ENCODE data around the gene MACC1.

Gene MACC1

DNA sequence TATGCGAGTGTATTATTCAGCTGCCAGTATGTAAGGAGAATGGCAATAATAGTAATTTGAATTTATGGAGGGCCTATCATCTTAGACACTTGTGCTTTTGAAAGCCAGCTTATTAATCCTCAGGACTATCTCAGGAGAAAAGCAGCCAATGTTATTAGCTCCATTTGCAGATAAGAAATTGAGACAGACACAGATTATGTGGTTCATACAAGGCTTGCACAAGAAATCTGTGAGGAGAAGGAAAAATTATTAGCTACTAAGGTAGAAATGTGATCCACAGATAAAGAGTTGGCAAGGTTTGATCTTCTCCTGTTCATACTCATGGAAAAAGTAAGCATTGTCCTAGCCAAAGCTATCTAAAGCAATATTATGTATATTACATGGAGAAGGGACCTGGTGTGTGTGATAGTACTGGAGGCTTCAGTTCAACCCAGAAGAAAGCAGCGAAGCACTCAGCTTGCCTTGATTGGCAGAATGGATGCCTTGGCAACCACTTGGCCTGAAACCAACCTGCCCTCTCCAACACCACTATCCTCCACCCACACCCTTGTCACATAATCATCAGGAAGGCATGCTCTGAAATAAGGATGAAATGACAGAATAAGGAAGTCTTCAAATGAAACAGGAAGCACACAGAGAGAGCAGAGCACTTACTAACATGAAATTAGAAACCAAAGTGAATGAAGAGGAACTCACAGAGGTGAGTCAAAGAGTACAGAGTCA is 18.0 kb downstream of the MACC1 start:
- TF ChIP-seq, protein P1, sequence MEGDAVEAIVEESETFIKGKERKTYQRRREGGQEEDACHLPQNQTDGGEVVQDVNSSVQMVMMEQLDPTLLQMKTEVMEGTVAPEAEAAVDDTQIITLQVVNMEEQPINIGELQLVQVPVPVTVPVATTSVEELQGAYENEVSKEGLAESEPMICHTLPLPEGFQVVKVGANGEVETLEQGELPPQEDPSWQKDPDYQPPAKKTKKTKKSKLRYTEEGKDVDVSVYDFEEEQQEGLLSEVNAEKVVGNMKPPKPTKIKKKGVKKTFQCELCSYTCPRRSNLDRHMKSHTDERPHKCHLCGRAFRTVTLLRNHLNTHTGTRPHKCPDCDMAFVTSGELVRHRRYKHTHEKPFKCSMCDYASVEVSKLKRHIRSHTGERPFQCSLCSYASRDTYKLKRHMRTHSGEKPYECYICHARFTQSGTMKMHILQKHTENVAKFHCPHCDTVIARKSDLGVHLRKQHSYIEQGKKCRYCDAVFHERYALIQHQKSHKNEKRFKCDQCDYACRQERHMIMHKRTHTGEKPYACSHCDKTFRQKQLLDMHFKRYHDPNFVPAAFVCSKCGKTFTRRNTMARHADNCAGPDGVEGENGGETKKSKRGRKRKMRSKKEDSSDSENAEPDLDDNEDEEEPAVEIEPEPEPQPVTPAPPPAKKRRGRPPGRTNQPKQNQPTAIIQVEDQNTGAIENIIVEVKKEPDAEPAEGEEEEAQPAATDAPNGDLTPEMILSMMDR (IDR thresholded peaks at IDR 0.05; ENCODE audit: insufficient read depth, low read depth, low read length, missing control alignments), result no peak
- peak; percentile 97 for DNase-seq (ENCODE audit: low read depth)
- no peak overlapping the region for H3K4me3 ChIP-seq (ENCODE audit: low read length)

- TF ChIP-seq, protein P1 (IDR thresholded peaks at IDR 0.05; ENCODE audit: insufficient read depth, low read depth, low read length, missing control alignments), result no peak
- no peak for DNase-seq (ENCODE audit: low read depth)
- no peak overlapping the region for H3K4me3 ChIP-seq (ENCODE audit: low read length)
Measured at GRCh38 chr7:20198260-20198659, 18.9 kb downstream of the MACC1 start.

- no peak overlapping the region for H3K4me3 ChIP-seq (ENCODE audit: low read length)
- TF ChIP-seq, protein P1 (IDR thresholded peaks at IDR 0.05; ENCODE audit: insufficient read depth, low read depth, low read length, missing control alignments), result peak; percentile 31
- DNase-seq (ENCODE audit: low read depth), result no peak
Measured at GRCh38 chr7:20197837-20198236, 19.3 kb downstream of the MACC1 start.

- TF ChIP-seq, protein P1 (IDR thresholded peaks at IDR 0.05; ENCODE audit: insufficient read depth, low read depth, low read length, missing control alignments), result no peak
- H3K4me3 ChIP-seq (ENCODE audit: low read length), result no peak overlapping the region
- DNase-seq (ENCODE audit: low read depth), result no peak
Measured at GRCh38 chr7:20197125-20197748, 19.9 kb downstream of the MACC1 start.

GRCh38 chr7:20194343-20194995 is 22.7 kb downstream of the MACC1 start:
- DNase-seq (ENCODE audit: low read depth), result no peak
- no peak overlapping the region for H3K4me3 ChIP-seq (ENCODE audit: low read length)
- TF ChIP-seq, protein P1 (IDR thresholded peaks at IDR 0.05; ENCODE audit: insufficient read depth, low read depth, low read length, missing control alignments), result no peak

- H3K4me3 ChIP-seq (ENCODE audit: low read length), result no peak overlapping the region
- TF ChIP-seq, protein P1 (IDR thresholded peaks at IDR 0.05; ENCODE audit: insufficient read depth, low read depth, low read length, missing control alignments), result no peak
- DNase-seq (ENCODE audit: low read depth), result no peak
Measured at GRCh38 chr7:20193873-20194272, 23.3 kb downstream of the MACC1 start.

Data from epithelial cell of esophagus (primary cell).